ENCODE measurements around the gene HCK. TPM values are rescaled to one million over a fixed set of nuclear protein-coding genes. Genes with fewer than 3 reads are reported as not detected.
"Not testable (repeated sequence)": the region's sequence is repeated elsewhere in the genome, so short reads cannot be mapped to it uniquely, and the experiment has no call there.

The HCK gene
- total RNA-seq, 1 donor from 2014 or later, result 1.8 TPM

DNA sequence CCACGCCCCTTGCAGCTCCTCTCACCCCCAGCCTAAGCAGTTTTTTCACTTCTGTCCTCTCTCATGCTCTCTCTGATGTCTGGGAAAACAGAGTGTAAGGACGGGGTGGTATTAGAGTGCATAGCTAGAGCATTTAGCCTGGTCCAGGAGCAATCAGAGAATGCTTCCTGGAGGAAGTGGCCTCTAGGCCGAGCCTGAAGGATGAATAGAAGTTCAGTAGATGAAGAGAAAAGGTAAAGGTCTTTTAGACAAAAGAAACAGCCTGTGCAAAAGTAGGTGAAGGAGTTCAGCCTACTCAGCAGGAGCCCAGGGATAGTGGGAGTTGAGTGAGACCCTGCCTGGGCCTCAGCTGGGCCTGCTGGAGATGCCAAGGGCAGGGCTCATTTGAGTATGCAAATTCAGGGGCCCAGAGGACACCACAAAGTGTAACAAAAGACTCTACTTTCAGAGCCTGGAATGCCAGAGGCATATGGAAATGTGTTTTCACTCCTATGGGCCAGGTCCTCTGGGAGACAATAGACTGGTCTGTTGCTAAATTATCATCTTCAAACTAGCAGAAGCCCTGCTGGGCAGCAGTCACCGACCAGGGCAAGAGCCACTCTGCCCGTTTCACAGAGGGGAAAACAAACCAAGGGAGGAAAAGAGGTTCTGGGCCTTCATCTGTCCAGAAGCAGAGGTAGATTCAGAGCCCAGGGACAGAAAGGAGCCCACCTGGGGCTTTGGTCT lies 37.8 kb downstream of the HCK start:
- intact Hi-C loops (cut with micrococcal nuclease), result no loop called here

DNA sequence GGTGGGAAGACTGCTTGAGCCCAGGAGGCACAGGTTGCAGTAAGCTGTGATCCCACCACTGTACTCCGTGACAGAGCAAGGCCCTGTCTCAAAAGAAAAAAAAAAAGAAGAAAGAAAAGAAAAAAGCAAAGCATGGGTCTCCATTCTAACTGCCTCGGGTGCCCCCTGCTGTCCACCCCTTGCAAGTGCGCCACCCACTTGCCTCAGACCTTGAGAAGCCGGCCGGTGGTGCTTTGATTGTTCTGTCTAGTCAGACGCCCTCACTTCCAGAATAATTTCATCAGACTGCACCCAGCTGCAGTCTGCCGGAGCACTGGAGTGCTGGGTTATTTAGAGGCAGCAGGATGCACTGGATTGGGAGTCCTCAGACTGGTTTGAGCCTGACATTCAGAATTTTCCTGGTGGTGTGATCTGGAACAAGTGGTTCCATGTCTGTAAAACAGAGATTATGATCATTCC lies 39.9 kb downstream of the HCK start:
- intact Hi-C loops (cut with micrococcal nuclease), result loop anchor here (1.0 kb wide), 5 partner anchors 61 to 561 kb away; partner anchors contain the start of gene PDRG1

DNA sequence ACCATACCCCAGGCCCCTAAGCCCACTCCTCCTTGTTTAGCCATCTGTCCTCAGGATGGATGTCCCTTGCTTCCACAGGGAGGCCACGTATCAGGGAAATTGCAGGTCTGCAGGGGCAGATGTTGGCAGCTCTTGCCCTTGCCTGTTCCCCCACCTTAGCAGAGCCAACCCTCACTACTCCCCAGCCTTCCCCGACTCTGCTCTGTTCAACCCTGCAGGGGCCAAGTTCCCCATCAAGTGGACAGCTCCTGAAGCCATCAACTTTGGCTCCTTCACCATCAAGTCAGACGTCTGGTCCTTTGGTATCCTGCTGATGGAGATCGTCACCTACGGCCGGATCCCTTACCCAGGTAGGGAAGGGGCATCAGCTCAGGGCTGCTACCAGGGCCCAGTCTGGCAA lies 46.7 kb downstream of the HCK start:
- intact Hi-C loops (cut with micrococcal nuclease), result no loop called here

DNA sequence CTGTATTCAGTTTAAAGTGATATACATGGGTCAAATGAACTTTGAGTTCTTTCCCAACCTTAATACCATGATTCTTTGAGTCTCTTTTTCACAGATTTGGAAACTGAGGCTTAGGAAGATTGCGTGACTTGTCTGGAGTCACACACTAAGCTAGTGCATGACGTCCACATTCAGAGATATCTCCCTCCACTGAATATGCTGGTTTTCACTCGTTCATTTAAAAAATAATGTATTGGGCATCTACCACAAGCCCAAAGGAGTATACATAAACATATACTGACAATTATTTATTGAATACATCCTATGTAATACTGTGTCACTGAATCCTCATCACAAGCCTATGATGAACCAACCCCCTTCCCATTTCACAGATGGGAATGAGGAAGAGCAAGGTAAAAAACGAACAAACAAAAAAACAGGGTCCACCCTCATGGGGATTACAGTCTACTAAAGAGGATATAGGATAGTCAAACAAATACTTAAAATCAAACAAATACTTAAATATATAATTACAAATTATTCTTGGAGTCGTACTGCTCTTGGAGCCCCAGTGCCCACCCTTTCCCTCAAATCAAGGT lies 56.9 kb downstream of the HCK start:
- intact Hi-C loops (cut with micrococcal nuclease), result loop anchor here (1.0 to 2.0 kb wide), 6 partner anchors 98 to 426 kb away; partner anchors contain the start of genes ASXL1, KIF3B, PDRG1 and PLAGL2

DNA sequence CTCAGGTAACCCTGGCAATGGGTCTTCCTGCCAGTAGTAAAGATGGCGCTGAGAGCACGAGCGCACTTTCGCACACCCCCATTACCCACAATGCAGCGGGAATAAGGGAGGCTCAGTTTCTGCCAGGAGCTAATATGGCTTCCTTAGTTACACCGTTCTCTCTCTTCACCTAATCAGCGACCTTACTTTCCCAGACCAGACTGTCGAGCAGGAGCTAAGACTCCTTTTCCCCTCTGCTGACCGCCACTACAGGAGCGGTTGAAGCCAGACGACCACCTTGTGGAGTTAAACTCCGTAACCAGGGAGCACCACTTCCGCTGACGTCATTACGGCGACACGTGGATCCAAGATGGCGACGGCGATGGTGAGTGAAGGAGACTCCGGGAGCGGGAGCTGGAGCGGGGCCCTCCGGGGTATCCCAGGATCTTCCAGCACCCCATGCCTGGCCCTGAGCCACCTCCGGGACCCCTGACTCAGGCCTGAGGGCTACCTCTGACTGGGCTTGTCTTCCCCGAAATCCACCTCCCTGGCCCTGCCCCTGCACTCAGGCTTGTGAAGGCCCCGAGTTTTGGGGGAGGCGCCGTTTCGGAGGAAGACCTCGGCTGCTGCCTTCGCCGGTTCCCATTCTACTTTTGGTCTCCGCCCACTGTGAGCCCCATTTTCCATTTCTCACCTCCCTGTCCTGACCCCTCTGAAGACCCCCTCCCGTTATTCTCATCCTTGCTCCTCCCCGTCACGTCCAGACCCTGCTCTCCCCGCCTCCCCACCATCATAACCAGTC lies 57.5 kb downstream of the HCK start, which contains the start of gene TM9SF4:
TSS of gene TM9SF4 (plus strand) at position 323 of the 781 bp plus-strand sequence. CDS start at position 350, 27 bp downstream.
- intact Hi-C loops (cut with micrococcal nuclease), result loop anchor here (1.0 to 2.0 kb wide), 6 partner anchors 98 to 425 kb away; partner anchors contain the start of genes ASXL1, KIF3B, PDRG1 and PLAGL2

DNA sequence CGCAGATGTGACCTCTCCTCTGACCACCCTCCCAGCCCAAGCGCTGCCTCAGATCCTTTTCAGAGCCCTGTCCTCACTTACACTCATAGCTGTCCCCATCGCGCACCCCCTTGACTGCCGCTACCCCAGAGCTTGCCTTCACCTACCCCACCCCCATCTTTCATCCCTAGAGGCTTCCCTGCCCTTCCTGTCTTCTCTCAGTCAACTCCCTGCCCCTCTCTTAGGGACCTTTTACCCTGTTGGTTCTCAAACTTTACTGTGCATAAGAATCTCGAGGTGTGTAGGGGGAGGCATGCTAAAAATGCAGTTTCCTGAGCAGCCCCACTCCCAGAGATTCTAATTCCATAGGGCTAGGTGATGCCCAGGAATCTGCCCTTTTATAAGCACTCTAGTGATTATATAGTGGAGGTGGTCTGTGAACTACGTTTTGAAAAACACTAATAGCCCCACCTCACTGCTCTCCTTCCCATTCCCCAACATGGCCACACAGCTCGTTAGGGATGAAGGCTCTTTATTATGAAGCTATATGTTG lies 58.2 kb downstream of the HCK start:
- intact Hi-C loops (cut with micrococcal nuclease), result no loop called here

DNA sequence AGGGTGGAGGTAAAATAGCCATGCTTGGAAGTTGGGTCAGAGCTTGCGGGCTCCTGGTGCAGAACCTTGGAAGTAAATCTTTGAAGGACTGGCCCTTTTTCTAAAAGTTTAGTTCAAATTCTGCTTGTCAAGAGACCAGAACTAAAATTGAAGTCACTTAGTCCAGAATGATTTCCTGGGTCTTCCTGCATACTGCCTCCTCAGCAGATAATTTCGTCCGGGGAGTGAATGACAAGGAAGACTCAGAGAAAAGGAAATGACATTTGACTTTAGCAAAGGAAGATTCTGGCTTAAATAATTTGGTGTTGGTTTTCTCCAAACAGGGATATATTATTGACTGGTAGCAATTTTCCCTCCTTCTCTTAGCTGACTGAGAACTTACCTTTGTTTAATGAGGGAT lies 58.7 kb downstream of the HCK start:
- intact Hi-C loops (cut with micrococcal nuclease), result no loop called here

DNA sequence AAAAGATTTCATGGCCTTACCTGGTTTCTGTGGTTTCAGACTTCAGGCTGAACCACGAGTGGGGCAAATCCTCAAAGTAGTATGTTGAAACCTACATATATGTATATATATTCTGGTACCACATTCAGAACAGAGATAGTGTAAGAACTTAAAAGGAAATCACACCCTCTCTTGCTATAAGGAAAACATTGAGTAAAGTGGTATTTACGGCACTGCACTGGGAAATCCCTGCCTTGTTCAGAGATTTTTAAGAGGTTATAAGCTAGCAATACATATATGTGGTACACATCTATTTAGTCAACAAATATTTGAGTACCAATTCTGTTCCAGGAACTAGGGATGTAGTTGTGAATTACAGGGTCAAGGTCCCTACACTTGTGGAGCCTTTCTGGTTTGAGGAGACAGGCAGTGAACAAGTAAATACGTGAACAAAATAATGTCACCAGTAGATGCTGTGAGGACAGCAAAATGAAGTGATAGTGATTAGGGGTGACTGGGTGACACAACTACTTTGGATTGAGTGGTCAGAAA lies 59.2 kb downstream of the HCK start:
- intact Hi-C loops (cut with micrococcal nuclease), result no loop called here

DNA sequence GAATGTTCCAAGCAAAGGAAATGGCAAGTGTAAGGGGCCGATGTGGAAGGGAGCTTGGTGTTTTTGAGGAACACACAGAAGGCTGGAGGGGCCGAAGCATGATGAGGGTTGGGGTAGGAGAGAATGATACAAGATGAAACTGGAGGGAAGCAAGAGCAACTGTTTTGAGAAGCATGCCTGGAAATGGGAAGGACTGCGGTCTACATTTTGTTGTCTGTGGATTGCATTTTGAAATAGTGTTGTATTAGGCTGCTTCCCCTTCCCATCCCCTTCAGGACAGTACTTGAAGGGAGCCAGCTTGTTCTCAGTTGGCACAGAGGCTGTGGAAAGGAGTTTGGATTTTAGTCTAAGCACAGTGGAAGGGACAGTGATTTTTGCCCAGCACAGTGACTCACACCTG lies 59.7 kb downstream of the HCK start:
- intact Hi-C loops (cut with micrococcal nuclease), result no loop called here

DNA sequence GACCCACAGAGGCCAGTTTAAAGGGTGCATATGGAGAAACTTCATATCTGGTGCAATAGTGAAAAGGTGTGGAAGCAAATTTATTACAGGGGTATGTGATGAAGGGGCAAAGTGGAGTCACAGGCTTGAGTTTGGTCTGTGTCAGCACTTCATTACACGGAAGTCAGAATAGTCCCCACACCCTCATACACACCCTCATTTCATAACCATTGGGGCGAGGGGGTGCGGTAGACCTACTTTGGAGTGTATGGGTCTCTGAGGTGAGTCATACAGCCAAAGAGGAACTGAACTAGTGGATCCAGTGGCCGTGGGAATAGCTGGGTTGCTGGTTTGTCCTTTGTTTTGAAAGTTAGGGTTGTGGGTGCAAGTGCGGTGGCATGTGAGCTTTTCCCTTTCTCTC lies 60.8 kb downstream of the HCK start:
- intact Hi-C loops (cut with micrococcal nuclease), result no loop called here

DNA sequence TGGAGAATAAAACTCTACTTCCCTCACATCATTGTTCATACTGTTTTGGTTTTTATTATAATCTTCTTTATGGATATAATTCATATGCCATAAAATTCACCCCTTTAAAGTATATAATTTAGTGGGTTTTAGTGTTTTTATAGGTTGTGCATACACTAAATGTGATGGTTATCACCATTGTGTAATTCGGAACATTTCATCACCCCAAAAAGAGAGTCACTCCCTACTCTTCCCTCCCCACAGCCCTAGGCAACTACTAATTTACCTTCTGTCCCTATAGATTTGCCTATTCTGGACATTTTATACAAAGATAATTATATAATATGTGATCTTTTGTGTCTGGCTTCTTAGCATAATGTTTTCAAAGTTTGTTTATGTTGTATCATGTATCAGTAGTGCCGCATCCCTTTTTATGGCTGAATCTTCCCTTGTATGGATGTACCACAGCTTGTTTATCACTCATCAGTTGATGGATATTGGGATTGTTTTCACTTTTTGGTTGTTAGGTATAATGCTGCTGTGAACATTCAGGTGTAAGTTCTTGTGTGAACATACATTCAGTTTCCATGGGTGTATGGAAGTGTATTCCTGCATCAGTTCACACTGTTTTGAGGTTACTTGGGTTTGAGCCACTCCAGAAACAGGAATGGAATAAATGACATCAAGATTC lies 61.7 kb downstream of the HCK start:
- intact Hi-C loops (cut with micrococcal nuclease), result no loop called here

DNA sequence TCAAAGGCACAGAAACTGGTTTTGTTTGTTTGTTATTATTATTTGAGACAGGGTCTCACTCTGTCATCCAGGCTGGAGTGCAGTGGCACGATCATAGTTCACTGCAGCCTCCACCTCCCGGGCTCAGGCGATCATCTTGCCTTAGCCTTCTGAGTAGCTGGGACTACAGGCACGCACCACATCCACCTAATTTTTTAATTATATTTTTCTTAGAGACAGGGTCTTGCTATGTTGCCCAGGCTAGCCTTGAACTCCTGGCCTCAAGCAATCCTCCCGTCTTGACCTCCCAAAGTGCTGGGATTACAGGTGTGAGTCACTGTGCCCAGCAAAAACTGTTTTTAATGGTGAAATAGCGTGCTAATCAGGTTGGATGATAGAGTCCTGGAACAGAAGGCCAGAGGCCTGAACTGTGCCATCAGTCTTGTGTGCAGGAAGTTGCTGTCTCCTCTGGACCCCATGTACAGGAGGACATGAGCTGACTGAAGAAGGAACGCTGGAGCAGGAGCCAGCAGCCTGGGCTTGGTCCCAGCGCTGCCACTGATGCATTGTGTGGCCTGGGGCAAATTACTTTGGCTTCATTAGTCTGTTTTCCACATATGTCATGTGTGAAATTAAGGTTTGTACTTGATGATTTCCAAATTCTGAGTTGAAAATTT lies 62.4 kb downstream of the HCK start:
- intact Hi-C loops (cut with micrococcal nuclease), result no loop called here

DNA sequence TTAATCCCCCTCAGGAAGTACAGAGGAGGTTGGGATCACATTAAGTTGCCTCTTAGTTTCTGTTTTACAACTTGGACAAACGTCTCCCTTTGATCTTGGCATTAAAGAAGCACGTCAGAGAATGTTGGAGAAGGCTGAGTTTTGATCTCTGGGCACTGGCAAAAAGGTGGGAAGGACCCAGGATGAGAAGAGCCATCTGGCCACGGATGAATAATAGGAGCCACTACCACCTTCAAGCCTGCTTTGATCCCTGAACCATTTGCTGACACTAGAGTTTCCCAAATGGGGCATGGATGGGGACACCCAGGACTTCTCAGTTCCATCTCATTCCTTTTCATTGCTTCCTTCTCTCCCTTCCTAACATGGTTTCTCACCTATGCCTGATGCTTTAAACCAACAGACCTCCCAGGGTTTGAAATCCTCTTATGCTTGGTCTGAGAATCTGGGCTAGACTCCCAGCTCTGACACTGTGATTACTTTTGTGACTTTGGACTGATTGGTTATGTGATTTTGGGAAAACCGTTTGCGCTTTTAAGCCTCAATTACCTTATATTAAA lies 63.2 kb downstream of the HCK start:
- intact Hi-C loops (cut with micrococcal nuclease), result no loop called here

DNA sequence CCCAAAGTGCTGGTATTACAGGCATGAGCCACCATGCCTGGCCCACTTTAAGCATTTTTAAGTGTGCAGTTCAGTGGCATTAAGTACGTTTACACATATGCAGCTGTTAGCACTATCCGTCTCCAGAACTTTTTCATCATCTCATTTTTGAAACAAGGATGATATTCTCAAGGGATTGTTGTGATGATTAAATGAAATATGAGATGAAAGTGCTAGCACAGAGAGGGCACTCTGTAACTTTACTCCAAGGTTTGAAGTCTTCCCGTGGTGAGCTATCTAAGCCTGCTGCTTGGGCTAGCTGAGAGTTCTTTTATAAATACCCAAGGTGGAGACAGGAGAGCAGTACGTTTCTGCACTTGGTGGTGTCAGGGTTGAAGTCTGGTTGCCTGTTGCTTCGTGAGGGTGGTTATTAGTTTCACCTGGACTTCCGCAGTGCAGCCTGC lies 64.1 kb downstream of the HCK start:
- intact Hi-C loops (cut with micrococcal nuclease), result no loop called here

DNA sequence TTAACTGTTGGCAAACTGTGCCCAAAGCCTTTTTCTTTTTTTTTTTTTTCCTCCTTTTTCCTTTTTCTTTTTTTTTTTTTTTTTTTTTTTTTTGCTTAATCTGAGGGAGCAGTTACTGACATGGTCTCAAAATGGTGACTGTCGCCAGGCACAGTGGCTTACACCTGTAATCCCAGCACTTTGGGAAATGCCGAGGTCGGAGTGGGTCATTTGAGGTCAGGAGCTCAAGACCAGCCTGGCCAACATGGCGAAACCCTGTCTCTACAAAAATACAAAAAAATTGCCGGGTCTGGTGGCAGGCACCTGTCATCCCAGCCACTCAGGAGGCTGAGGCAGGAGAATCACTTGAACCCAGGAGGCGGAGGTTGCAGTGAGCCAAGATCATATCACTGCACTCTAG lies 64.8 kb downstream of the HCK start:
- intact Hi-C loops (cut with micrococcal nuclease), result not testable (repeated sequence)

DNA sequence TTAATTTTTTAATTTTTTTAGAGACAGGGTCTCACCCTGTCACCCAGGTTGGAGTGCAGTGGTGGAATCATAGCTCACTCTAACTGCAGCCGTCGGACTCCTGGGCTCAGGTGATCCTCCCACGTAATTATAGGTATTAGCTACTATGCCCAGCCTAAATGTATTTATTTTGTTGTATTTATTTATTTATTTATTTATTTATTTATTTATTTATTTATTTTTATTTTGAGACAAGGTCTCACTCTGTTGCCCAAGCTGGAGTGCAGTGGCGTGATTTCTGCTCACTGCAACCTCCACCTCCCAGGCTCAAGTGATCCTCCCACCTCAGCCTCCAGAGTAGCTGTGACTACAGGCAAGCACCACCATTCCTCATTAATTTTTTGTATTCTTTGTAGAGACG lies 66.4 kb downstream of the HCK start:
- intact Hi-C loops (cut with micrococcal nuclease), result not testable (repeated sequence)

DNA sequence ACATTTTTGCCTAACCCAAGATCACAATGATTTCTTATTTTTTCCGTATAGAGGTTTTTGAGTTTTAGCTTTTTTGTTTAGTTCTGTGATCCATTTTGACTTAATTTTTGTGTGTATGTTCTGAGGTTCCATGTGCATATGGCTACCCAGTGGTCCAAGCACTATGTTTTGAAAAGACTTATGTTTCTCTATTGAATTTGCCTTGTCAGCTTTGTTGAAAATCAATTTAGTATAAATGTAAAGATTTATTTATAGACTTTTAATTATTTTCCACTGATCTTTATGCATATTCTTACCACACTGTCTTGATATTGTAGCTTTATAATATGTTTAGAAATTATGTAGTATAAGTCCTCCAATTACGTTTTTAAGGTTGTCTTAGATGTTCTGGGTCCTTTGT lies 67.7 kb downstream of the HCK start:
- intact Hi-C loops (cut with micrococcal nuclease), result no loop called here

DNA sequence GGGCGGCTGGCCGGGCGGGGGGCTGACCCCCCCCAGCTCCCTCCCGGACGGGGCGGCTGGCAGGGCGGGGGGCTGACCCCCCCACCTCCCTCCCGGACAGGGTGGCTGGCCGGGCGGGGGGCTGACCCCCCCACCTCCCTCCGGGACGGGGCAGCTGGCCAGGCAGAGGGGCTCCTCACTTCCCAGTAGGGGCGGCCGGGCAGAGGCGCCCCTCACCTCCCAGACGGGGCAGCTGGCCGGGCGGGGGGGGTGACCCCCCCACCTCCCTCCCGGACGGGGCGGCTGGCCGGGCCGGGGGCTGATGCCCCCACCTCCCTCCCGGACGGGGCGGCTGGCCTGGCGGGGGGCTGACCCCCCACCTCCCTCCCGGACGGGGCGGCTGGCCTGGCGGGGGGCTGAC lies 69.9 kb downstream of the HCK start:
- intact Hi-C loops (cut with micrococcal nuclease), result not testable (repeated sequence)

DNA sequence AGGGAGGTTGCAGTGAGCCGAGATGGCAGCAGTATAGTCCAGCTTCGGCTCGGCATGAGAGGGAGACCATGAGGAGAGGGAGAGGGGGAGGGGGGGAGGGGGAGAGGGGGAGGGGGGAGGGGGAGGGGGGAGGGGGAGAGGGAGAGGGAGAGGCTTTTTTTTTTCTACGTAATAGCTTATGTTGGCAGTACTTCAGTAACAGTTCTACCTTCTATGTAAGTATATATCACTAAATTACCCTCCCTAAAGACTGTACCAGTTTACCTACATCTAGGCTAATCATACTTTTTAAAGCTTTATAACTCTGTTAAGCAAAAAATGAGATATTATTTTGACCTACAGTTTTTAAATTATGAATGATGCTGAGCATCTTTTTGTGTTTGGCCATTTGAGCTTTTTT lies 71.0 kb downstream of the HCK start:
- intact Hi-C loops (cut with micrococcal nuclease), result no loop called here

DNA sequence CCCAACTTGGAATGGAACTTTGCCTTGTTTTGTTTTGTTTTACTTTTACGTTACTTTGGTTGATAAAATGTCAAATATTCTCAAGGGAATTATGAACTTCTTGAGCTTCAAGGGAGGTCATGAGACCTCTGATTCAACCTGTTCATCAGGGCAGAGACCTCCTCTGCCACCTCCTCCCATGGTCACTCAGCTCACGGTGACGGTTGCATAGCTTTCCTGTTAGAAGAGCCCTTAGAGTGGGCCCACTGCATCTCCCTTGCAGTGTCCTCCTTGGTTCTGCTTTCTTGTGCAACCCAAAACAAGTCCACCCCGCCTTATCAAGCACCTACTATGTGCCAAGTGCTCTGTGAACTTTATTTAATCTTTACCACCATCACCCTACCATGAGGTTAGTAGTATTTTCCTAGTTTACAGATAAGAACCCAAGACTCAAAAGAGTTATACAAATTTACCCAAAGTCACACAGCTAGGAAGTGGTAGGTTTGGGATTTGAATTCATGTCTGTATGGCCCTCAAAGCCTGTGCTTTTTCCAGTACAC lies 72.9 kb downstream of the HCK start:
- intact Hi-C loops (cut with micrococcal nuclease), result no loop called here

All from T-helper 1 cell treated with Interleukin-12 subunit alpha and Interleukin-12 subunit beta and Interleukin-4 antibody, amounts not matched to agents 30 ng/mL and 1 ng/mL, for 36 hours (primary cell).